B cell (primary cell): Measurements from ENCODE around the gene HDAC11. TPM values are rescaled to one million over a fixed set of nuclear protein-coding genes. Genes with fewer than 3 reads are reported as not detected.

ENCODE experiments used
- ATAC-seq: fragments of 200-7000 bp; cut with Tn5 transposase; one replicate; pipeline ENCODE4 v1.10.0; 2021; ENCODE audit warnings: low read depth, mild to moderate bottlenecking, moderate number of reproducible peaks, moderate library complexity
- CTCF ChIA-PET: fragments of 350-600 bp; sonication (Branson Sonifier 250); formaldehyde crosslinking; loops from one replicate; lab custom pipeline; 2021; ENCODE audit warnings: antibody characterized with exemption, inconsistent platforms; lab: Charles Lee
- POLR2A ChIA-PET: fragments of 350-600 bp; sonication (Branson Sonifier 250); formaldehyde crosslinking; loops from one replicate; lab custom pipeline; 2021; ENCODE audit warnings: antibody characterized with exemption; lab: Charles Lee
- DNase-seq: peaks from one replicate; pipeline ENCODE4 v3.0.0; 2013
- H2AFZ ChIP-seq: 2 replicates; pipeline ENCODE4 v1.6.1; 2012; ENCODE audit warnings: mild to moderate bottlenecking, low read depth, low read length; ENCODE audit not compliant: insufficient read depth, poor library complexity, severe bottlenecking
- H3K27ac ChIP-seq, 2 donors: 1 replicate in 1 of 2; 2 replicates in 1 of 2; pipeline ENCODE4 v1.5.1; 2012 to 2013; ENCODE audit warnings: low read length in 2 of 2, mild to moderate bottlenecking in 2 of 2, moderate library complexity in 1 of 2
- H3K27me3 ChIP-seq, 4 experiments: fragments of 200-600 bp in 1 of 4; sonication (generic) in 1 of 4; replicated peaks in 1 of 4; 1 replicate in 2 of 4; 2 replicates in 2 of 4; pipeline versions ENCODE4 v1.6.1 to v1.7.0; 2013 to 2016; ENCODE audit warnings: low read length in 3 of 4, mild to moderate bottlenecking in 2 of 4, mixed read lengths in 1 of 4, moderate library complexity in 1 of 4; ENCODE audit not compliant: insufficient read depth in 4 of 4, control insufficient read depth in 3 of 4; ENCODE audit errors: control extremely low read depth in 1 of 4
- H3K36me3 ChIP-seq, 2 experiments: replicated peaks in 1 of 2; 1 replicate in 1 of 2; 2 replicates in 1 of 2; pipeline versions ENCODE4 v1.6.1 to v1.7.1; 2013; ENCODE audit warnings: low read length in 1 of 2; ENCODE audit not compliant: insufficient read depth in 2 of 2, control insufficient read depth in 1 of 2; ENCODE audit errors: control extremely low read depth in 1 of 2, extremely low read depth in 1 of 2
- H3K4me1 ChIP-seq, 2 donors: fragments of 200-600 bp in 1 of 2; sonication (generic) in 1 of 2; 1 replicate in 1 of 2; 2 replicates in 1 of 2; pipeline versions ENCODE4 v1.5.1 to v1.6.1; 2013 to 2017; ENCODE audit warnings: low read length in 2 of 2; ENCODE audit not compliant: control insufficient read depth in 2 of 2, insufficient read depth in 2 of 2
- H3K4me2 ChIP-seq: replicated peaks from 2 replicates; pipeline ENCODE3; 2012; ENCODE audit warnings: mild to moderate bottlenecking, low read depth, low read length; ENCODE audit not compliant: poor library complexity, severe bottlenecking
- H3K4me3 ChIP-seq, 5 experiments: fragments of 200-600 bp in 1 of 5; sonication (generic) in 1 of 5; 1 replicate in 3 of 5; 2 replicates in 2 of 5; pipeline versions ENCODE4 v1.5.1 to v1.7.0; 2011 to 2016; ENCODE audit warnings: low read length in 4 of 5, mild to moderate bottlenecking in 4 of 5, low read depth in 2 of 5, control low read depth in 1 of 5, moderate library complexity in 1 of 5; ENCODE audit not compliant: insufficient read depth in 1 of 5; ENCODE audit errors: control extremely low read depth in 1 of 5, extremely low read depth in 1 of 5
- H3K79me2 ChIP-seq: fragments of 200-600 bp; sonication (generic); one replicate; pipeline ENCODE4 v1.6.0; 2016; ENCODE audit warnings: low read length; ENCODE audit not compliant: control insufficient read depth, insufficient read depth
- H3K9ac ChIP-seq: fragments of 200-600 bp; sonication (generic); 2 replicates; pipeline ENCODE4 v1.6.1; 2017; ENCODE audit warnings: mild to moderate bottlenecking, low read length, moderate library complexity
- H3K9me3 ChIP-seq, 3 donors: one replicate each; pipeline versions ENCODE4 v1.6.1 to v1.7.1; 2013; ENCODE audit warnings: low read length in 2 of 3; ENCODE audit not compliant: control insufficient read depth in 2 of 3, insufficient read depth in 1 of 3; ENCODE audit errors: control extremely low read depth in 1 of 3
- H4K20me1 ChIP-seq: 2 replicates; pipeline ENCODE4 v1.6.0; 2012; ENCODE audit warnings: mild to moderate bottlenecking, low read length; ENCODE audit not compliant: insufficient read depth, control insufficient read depth, poor library complexity, severe bottlenecking
- H3K27ac Mint-ChIP-seq: one replicate; pipeline ENCODE4 v1.8.0; 2021; ENCODE audit warnings: mixed read lengths
- H3K27me3 Mint-ChIP-seq: one replicate; pipeline ENCODE4 v1.8.0; 2021; ENCODE audit warnings: mixed read lengths
- H3K4me1 Mint-ChIP-seq: one replicate; pipeline ENCODE4 v1.8.0; 2021; ENCODE audit warnings: mixed read lengths
- H3K4me3 Mint-ChIP-seq: one replicate; pipeline ENCODE4 v1.8.0; 2021; ENCODE audit warnings: mixed read lengths
- H3K9me3 Mint-ChIP-seq: one replicate; pipeline ENCODE4 v1.8.0; 2022; ENCODE audit warnings: mixed read lengths; ENCODE audit not compliant: insufficient read depth
- CTCF ChIP-seq: fragments of 200-600 bp; IDR thresholded peaks from one replicate; pipeline ENCODE4 v1.8.0; 2022; ENCODE audit warnings: antibody characterized with exemption, mild to moderate bottlenecking
- EZH2 ChIP-seq: IDR thresholded peaks from 2 replicates; pipeline ENCODE4 v1.6.1; 2012; ENCODE audit warnings: borderline replicate concordance, low read depth, mild to moderate bottlenecking, moderate library complexity, low read length; ENCODE audit not compliant: insufficient read depth, poor library complexity, severe bottlenecking
- WGBS: methylation state at CpG from one replicate; pipeline ENCODE4 v1.1.5; 2013; ENCODE audit warnings: missing lambda C conversion rate; ENCODE audit not compliant: insufficient coverage; 5-methylcytosine and 5-hydroxymethylcytosine counted together
- intact Hi-C: fragments of 100-400 bp; cut with micrococcal nuclease; formaldehyde crosslinking; loops from one replicate; pipeline ENCODE4 v1.10.0; 2022
- polyA plus RNA-seq: library from polyadenylated mRNA; depleted of rRNA; stranded (reverse); fragments of >200 nt; gene quantifications from 2 replicates; pipeline ENCODE4 v1.2.3, GENCODE V29; 2012
- total RNA-seq, 2 donors: library from RNA; stranded (reverse); fragments of 120-200 nt in 1 of 2; gene quantifications; 1 replicate in 1 of 2; 2 replicates in 1 of 2; pipeline versions ENCODE4 v1.2.3 to v1.2.4, GENCODE V29; 2013 to 2022

The HDAC11 gene
- total and polyA plus RNA-seq, 2 donors (not counting 1 experiment from before 2014, with no cell fraction given) = 0.76 to 5.5 TPM

- peaks cover 26% of the 10 kb centered on the region for H3K27me3 Mint-ChIP-seq
Observed at GRCh38 chr3:13545952-13546454, 65.9 kb downstream of the HDAC11 start.

More at GRCh38 chr3:13545952-13546454, 65.9 kb downstream of the HDAC11 start:
- H3K4me1 ChIP-seq = peaks cover 32 to 36% of the 10 kb centered on the region in 2 donors
- Mint-ChIP-seq H3K27ac (no peak overlapping the region), H3K9me3 (no peaks in the 10 kb centered on the region), H3K4me3 (no peak overlapping the region), H3K4me1 (peaks cover 29% of the 10 kb centered on the region)
- no peak for DNase-seq
- TF ChIP-seq EZH2 = no peak
- TF ChIP-seq CTCF = no peak
- H2AFZ ChIP-seq = no peak overlapping the region
- WGBS = 86% methylated on average over 8 of the region's 9 CpGs
- intact Hi-C loops = no loop called here
- no peaks in the 10 kb centered on the region for H3K36me3 ChIP-seq
- no peak overlapping the region for H3K4me3 ChIP-seq
- no peak overlapping the region for H3K4me2 ChIP-seq
- ChIA-PET POLR2A (no interaction called here), CTCF (no interaction called here)
- H3K79me2 ChIP-seq = no peaks in the 10 kb centered on the region
- H3K9ac ChIP-seq = no peak overlapping the region
- no peak overlapping the region for H3K27ac ChIP-seq
- H3K9me3 ChIP-seq = peaks cover 0 to 10% (median 1%) of the 10 kb centered on the region in 3 donors
- ATAC-seq = no peak
- peaks cover 0 to 10% (median 2%) of the 10 kb centered on the region in 4 experiments for H3K27me3 ChIP-seq
- no peaks in the 10 kb centered on the region for H4K20me1 ChIP-seq
